HL-60 (cell line): ENCODE results near the gene DEUP1.

ENCODE experiments used
- DNase-seq, 2 experiments: peaks; one replicate each; pipeline ENCODE4 v3.0.0-alpha.2; 2010 to 2020; ENCODE audit warnings: low read depth in 1 of 2, low spot score in 1 of 2
- H3K27ac ChIP-seq: fragments of 250-450 bp; sonication (Bioruptor Pico); replicated peaks from 2 replicates; pipeline ENCODE4 v1.5.1; 2020; ENCODE audit warnings: mild to moderate bottlenecking, moderate library complexity
- H3K27me3 ChIP-seq: fragments of 250-450 bp; sonication (Bioruptor Pico); 2 replicates; pipeline ENCODE4 v1.5.1; 2021; ENCODE audit warnings: mild to moderate bottlenecking, moderate library complexity; ENCODE audit not compliant: insufficient read depth, poor library complexity, severe bottlenecking
- H3K4me3 ChIP-seq: replicated peaks from 2 replicates; pipeline ENCODE4 v1.5.1; 2011; ENCODE audit warnings: mild to moderate bottlenecking, control low read depth, low read length; ENCODE audit not compliant: insufficient read depth
- CTCF ChIP-seq: IDR thresholded peaks from one replicate; pipeline ENCODE4 v1.5.1; 2011; ENCODE audit warnings: low read length, control low read depth, inconsistent platforms; ENCODE audit not compliant: insufficient read depth
- GABPA ChIP-seq: IDR thresholded peaks from 2 replicates; pipeline ENCODE4 v1.6.1; 2012; ENCODE audit warnings: low read depth
- POLR2AphosphoS5 ChIP-seq: IDR thresholded peaks from 2 replicates; pipeline ENCODE4 v1.6.1; 2012; ENCODE audit warnings: low read depth
- REST ChIP-seq: IDR thresholded peaks from 2 replicates; pipeline ENCODE4 v1.6.1; 2012; ENCODE audit warnings: low read depth; ENCODE audit not compliant: insufficient replicate concordance
- SPI1 ChIP-seq: IDR thresholded peaks from 2 replicates; pipeline ENCODE4 v1.6.1; 2012; ENCODE audit warnings: low read depth, mild to moderate bottlenecking, borderline replicate concordance

DEUP1 gene

GRCh38 chr11:93481696-93482095 lies 151.2 kb downstream of the DEUP1 start:
- TF ChIP-seq CTCF (no peak), POLR2AphosphoS5 (no peak), REST (no peak), SPI1 (no peak), GABPA (no peak)
- no peak overlapping the region for H3K27ac ChIP-seq

GRCh38 chr11:93482556-93482955 lies 152.0 kb downstream of the DEUP1 start:
- H3K27me3 ChIP-seq: no peaks in the 10 kb centered on the region
- no peak for DNase-seq
- TF ChIP-seq SPI1 (no peak), CTCF (no peak)
- H3K27ac ChIP-seq: no peak overlapping the region
- H3K4me3 ChIP-seq: no peak overlapping the region

More at GRCh38 chr11:93481696-93482095, 151.2 kb downstream of the DEUP1 start:
- Histone ChIP-seq H3K27me3 (no peaks in the 10 kb centered on the region), H3K4me3 (no peak overlapping the region)
- no peak for DNase-seq

- Histone ChIP-seq H3K4me3 (no peak overlapping the region), H3K27me3 (no peaks in the 10 kb centered on the region), H3K27ac (no peak overlapping the region)
- no peak for DNase-seq
- TF ChIP-seq GABPA (no peak), REST (no peak), CTCF (no peak), POLR2AphosphoS5 (no peak), SPI1 (no peak)
Observed at GRCh38 chr11:93484716-93485115, 154.2 kb downstream of the DEUP1 start.

GRCh38 chr11:93485983-93486382 lies 155.4 kb downstream of the DEUP1 start:
- no peak overlapping the region for H3K4me3 ChIP-seq
- H3K27ac ChIP-seq: no peak overlapping the region
- DNase-seq: no peak
- H3K27me3 ChIP-seq: no peaks in the 10 kb centered on the region
- TF ChIP-seq GABPA (no peak), POLR2AphosphoS5 (no peak), SPI1 (no peak), CTCF (no peak), REST (no peak)
